NCI-H774 (cell line): ENCODE results near the gene ZNF521.

Source experiments
- DNase-seq: peaks from one replicate; lab custom pipeline; 2025; lab: John Stamatoyannopoulos, UW

The ZNF521 gene

DNA sequence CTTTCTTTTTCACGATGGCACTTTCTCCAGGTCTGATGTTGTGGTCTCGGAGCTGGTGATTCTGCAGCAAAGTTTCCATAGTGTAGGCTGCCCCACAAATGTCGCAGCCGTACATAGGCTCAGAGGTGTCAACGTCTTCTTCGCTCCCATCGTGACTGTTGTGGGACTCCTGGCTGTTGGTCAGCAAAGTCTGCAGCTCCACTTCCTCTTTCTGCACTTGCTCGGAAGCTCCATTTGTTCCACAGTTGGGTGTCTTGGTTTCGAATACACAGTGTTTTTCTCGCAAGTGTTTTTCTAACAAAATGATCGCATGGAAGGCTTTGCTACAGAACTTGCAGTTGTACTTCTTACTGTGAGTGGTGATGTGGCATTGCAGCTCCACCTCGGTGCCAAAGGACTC is 126.8 kb downstream of the ZNF521 start:
- DNase-seq: no peak

DNA sequence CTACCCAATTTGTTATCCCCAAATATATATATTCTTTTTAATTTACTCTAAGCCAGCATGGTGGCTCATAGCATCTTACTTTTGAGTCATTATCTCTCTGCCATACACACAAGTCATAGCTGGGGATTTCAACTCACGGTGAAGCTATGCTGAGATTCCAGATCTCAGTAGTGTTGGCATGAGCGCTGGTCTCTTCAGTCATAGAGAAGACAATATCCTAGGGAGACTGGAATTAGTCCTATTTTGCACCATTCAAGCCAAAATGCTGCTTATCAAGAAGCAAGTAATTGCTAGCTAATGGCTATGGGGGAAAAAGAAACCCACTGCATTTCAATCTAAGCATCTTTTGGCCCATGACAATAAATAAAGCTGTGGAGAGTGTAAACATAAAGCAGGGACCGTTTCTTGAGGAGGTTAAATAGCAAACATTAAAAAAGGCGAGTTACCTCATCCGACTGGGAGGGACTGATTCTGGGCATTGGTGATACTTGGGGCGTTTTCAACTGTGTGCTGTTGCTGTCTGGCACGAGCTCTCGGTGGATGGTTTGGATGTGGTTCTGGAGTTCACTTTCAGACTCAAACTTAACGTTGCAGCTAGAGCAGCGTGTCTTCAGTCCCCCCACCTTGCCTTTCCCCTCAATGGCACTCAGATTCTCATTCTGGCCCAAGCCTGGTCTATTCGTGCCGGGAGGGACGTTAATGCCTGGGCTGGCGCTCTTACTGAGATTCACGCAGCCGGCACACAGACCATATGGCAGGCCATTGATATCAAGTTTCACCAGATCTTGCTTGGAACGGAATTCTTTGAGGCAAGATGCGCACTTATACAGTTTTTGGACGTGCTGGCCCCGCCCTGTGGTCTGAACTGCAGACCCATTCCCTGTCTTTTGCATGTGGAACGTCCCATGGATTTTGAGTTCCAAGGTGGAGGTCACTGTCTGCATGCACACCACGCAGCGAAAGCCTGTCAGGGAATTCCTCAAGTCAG is 127.8 kb downstream of the ZNF521 start:
- DNase-seq: no peak

DNA sequence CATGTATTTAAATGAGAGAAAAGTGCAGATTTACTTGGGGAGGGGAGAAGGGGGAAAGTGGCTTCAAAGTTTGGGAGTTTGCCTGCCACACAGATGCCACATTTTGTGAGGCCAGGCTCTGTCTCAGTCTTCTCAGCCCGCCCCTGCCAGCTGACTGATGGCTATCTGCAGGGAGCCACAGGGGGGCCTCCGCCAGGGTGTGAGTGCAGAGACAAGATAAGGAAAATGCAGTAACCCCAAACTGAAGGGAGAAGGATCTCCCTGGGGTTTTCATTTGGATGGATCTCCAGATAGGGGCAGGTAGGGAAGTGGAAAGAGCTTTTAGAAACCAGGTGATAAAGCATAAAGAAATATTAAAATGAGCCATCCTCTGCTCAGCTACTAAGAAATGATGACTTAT is 128.8 kb downstream of the ZNF521 start:
- DNase-seq: no peak

DNA sequence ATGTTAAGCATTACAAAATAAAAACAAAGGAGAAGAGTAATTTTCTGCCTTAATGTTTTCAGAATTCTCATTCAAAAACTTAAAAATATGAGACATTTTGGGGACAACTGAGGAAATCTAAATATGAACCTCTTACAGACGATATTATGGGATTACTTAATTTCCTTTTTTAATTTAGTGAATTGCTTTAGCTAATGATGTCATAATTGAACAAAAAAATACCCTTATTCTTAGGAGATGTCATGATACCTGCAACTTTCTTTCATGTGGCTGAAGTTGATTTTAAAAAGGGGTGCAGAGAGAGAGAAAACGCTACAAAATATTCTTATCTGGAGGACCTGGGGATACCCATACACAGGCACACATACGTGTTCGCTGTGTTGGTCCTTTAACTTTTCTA is 129.3 kb downstream of the ZNF521 start:
- DNase-seq: no peak

DNA sequence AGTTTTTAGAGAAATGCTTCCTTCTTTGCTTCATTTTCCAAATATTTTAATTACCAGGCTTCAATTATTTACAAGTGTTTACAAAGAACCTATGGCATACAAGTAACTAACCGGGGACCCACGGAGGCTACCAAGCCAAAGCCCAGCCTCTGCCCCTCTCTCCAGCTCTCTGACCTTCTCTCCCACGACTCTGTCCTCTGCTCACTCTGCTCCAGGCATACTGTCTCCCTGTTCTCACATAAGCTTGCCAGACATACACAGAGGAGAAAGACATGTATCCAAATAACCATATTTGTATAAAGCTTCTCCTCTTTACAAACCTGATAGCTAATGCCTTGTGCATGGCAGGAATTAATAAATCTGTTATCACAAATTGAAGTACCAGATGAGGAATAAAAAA is 141.3 kb downstream of the ZNF521 start:
- DNase-seq: no peak

DNA sequence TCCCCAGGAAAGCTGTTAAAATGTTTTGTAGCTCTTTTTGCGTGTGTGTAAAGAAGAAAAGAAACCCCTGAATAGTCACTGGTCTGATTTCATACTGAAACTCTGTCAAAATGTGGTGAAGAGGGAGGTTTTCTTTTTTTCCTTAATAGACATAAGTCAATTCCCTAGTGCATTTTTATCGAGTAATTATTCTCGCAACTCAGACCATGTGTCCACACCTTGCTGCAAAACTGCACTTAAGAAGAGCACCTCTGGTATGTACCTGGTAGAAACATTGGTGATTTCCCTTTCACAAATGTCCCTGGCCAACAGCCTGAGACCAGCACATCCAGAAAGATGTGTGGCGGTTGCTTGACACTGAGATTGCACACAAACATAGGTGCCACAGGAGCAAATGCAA is 159.9 kb downstream of the ZNF521 start:
- DNase-seq: no peak

DNA sequence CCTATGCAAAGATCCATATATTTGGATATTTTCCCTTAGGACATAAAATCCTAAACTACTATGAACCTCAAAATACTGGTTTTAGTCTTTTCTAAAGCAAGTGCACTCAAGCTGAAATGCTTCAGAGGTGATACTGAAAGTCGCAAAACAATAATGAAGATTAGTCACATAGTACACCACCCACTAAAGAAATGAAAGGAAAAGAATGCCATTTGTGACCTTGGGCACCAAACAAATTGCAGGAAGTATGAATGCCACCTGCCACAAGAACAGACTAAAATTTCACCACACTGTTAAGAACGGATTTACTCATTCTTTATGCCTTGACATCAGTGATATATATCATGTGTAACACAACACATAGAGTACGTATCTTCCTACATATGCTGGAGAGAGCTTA is 161.5 kb downstream of the ZNF521 start:
- no peak for DNase-seq

DNA sequence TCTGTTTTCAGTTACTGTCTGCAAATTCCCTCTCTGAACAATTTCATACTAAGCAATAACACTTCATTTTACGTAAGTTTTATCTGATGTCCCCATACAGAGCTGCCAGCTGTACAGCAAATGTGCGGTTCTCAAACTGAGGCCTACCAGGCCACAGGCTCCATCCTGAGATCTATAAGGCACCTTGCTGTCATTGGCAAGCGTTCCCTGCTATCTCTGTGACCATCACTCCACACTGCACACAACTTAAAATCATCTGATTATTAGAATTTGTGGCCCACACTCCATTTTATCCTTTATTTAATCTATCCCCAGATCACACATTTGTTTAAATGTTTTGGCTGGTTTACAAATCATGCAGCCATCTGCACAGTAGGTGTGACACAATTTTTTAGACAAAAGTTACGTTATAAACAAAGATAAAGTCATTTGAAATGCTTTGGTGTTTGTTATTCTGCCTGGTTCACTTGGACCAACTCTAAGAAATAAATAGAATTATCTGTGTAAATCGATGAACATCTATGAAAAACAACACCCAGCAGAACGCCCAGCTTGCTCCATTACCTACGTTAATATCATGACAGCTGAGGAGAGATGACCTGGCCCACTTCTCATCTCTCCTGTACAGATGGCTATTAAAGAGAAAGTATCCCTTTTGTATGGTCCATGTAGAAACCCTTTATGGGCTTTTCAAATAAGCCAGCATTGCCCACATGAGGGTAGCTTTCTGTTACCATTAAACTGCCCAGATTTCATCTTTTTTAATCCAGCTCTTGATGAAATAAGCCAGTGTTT is 162.4 kb downstream of the ZNF521 start:
- no peak for DNase-seq

DNA sequence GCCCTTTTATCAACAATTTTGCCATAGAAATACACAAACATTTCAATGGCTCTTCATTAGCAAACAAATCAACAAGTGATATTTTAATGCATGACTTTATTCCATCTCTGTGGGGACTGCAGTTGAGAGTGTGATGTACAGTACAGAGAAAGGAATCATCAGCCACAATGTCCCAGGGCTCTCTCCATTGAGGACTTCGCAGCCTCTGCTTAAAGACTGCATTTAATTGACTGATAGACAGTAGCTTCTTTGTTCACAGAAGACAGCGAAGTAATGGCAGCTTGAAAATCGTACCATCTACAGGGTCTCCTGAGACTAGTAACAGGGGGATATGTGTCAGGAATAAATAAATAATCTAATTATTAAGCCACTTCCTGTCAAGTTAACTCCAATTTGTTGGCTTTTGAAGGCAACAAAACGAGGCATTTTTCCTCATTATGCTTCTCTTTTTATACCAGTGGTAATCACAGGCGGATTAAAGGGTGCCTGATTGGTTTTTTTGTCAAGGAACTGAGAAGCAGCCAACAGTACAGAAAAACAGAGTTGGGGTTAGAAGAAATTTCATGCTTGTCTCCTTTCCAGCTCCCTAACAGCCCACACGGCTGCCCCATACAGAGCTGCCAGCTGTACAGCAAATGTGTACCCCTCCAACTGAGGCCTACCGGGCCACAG is 164.3 kb downstream of the ZNF521 start:
- no peak for DNase-seq

DNA sequence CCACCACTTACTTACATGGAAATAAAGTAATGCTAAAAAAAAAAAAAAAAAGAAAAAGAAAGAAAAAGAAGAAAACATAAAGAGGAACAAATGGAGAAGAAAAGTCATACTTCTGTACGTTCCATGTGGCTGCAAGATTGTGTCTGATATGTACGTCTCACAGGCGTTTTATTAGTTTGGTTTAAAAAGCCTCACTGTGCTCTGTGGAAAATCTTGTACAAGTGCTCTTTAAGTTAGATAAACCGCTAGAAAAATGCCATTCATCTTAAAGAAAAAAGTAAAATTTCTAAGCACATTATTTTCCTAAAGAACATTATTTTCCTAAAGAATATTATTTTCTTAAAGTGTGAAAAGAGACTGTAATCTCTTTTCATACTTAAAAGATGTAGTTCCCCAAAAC is 165.1 kb downstream of the ZNF521 start:
- no peak for DNase-seq

DNA sequence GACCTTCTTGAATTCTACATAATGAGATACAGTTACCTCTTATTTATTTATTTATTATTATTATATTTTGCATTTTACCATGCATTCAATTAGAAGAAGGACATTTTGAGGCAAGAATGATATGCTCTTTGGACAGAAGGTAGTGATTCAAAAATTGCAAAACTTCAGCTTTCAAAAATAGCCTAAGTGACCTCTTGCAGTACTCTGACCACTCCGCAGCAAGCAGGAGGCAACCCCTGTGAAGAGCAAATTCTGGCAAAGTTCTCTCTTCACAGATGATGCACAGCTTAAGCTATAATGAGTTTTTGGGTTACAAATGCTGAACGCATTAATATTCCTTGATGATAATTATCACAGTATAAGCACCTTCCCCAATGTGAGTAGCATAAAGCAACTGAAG is 170.0 kb downstream of the ZNF521 start:
- no peak for DNase-seq

DNA sequence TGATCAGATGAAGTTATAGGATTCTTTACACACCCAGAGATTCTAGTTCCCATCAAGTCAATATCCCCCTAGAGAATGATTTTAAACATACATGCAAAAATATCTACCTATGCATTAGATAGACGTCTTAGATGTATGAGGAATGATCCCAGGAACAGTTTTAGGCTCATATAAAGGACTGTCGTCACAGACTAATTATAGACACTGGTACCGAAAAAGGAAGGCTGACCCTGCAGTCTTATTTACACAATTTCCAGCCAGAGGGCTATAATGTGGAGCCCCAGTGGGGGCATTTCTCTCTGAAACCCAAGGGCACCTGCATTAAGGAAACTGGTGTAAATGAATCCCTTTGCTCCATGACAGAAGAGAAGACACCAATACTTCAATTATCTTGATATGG is 170.4 kb downstream of the ZNF521 start:
- no peak for DNase-seq

DNA sequence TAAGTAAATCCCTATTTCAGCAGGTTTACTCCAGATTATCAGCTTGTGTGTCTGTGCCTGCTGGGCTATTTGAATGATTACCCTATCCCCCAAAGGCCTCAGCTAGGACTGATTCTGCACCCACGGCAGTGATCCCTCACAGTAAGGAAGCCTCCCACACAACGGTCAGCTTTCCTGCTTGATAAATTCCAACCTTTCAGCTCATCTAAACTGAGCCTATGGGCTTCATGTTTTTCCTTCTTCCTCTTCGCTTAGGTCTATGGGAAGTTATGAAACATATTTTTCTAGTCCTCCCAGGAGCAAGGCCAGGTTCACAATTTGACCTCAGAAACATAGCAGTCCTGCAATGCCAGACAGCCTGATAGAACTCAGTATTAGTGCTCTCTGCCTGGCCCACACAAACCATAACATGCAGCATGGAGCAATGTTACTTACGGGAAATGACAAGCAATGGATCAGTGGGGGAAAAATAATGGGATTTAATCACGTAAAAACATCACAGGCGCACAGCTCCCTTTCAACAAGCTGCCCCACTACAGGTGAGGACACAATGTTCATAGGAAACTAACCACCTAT is 170.9 kb downstream of the ZNF521 start:
- no peak for DNase-seq

DNA sequence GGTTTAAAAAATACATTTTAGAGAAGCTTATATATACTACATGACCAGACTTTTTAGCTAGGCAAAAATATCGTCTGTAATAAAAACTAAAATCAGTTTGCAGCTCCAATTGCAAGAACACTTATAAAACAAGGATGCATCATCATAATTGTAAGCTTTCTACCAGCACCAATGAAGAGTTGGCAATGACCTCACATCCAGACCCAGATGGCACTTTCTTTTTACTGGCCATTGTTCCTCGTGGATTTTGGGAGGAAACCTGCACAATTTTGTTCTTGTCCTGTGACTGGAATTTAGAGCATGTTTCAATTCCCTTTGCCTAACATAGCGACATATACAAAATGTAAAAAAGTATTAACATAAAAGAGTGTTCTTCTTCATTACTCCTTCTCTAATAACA is 174.3 kb downstream of the ZNF521 start:
- no peak for DNase-seq

DNA sequence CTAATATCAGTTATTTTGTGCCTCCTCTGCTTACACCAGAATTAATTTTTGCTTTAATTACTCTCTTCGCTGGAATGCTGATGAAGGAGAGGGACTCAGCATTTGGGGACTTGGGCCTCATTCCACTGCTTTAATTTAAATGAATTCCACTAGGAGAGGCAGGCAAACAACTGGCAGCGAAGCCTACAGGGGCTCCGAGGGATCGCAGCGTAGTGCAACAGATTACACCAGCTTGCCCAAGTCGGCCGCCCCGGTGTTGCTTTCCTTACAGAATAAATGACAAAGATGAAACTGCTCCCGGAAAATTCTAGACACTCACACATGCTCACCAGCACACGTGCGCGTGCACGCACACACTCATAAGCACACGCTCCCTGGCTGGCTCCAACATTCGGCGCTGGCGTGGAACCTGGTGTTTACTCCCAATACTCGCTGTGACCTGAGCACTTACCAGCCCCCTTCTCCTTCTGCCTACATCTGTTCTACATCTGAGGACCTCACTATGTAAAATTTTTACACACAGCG is 175.4 kb downstream of the ZNF521 start:
- DNase-seq: no peak

DNA sequence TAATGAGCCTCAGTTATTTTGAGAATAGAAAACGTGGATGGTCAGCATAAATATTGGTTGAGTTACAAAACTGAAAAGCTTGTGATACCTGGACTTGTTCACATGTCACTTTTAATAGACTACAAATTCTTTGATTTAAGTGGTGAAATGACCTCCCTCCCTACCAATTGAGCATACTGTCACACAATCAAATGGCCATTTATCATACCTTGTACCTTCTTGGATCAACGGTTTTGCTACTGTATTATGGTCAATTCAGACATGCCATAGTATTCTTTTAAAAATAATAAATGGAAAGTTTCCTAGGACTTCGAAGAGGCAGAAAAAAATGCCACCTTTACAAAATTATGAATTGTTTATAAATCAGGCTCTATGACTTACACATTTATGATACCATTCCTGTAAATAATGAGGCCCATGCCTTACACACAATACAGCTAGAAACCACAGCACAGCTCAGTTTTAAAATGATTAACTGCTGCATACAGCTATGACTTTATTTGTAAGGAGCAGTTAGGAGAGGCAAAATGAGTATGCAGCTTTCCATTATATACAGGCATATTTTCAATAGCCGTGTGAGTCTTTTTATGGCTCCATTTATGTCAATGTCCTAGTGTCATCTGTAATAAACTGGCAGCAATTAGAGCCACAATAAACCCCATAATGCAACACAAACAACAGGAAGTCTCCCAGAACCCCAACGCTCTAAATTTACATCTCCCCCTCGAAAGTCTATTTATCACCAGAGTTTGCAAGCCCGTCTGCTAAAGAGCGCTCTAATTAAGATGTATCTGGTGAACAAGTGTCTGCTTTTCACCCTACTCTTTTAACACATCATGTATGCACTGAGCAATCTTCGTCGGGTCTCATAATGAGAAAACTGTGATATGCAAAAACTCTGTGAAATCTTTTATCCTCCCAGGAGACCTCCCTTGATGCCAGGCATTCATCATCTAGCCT is 176.1 kb downstream of the ZNF521 start:
- DNase-seq: no peak

DNA sequence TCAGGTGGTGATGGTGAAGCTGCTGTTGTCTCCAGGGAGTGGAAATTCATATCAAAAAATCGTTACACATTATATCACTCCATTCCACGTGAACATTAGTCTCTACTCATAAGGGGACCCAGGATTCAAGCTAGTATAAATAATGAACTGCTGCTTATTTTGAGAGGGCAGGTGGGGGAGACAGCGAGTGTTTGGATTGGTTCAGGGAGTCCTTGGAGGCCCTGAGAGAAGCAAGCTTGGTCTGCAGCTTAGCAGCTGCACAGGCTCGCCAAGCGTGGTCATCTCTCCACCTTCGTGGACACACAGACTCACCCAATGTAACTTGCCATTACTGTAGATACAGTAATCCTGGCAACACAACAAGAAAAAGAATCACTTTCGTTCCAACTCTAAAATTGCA is 177.6 kb downstream of the ZNF521 start:
- DNase-seq: no peak

DNA sequence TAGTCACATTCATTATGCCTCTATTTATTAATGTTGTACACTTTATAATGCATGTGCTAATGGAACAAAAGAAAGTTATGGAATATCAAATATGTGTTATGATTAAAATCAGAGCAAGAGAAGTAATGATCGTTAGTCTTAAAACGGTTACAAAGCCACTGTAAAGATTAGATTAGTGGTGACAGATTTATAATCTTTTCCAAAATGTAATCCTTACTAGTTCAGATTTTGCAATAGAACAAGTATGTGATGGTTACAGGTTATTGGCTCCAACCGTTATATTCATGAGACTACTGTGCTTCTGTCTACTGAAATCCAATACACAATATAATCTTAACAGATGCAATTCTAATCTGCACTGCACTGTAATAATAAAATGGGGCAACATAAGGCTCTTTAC is 180.6 kb downstream of the ZNF521 start:
- DNase-seq: no peak

DNA sequence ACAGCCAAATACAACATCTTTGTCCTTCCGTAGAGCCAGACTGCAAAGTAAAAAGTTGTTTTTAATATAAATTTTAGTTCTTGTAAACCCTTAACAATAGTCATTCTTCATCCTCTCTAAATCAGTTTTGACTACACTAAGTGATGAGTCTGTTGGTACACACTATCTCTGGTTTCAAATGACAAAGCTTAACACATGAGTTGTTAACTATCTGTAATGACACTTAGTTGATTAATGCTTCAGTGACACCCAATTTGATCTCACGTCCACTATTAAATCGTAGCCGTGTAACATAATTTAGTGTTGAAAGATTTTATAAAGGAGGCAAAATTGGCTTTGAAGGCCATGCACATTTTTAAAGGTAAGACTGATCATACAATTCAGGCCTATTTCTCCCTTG is 181.6 kb downstream of the ZNF521 start:
- DNase-seq: no peak

DNA sequence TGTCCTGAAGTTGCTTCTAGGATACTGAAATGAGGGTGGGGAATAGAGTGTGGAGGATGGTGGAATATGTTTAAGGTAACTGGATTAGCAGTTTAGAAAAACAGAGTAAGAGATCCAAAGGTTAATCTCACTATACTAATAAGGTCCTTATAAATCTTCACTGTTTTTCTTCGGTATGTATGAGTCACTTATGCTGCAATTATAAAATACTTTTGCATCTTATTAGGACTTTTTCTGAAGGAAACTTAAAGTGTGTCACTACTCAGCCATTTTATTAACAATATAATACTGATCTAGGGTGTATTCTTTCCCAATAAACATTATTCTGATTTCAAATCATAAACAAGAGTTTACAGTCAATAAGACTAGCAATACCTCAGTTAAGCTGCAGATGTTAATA is 182.3 kb downstream of the ZNF521 start:
- no peak for DNase-seq
